Stimulated activated CD4-positive, alpha-beta T cell treated with anti-CD3 and anti-CD28 coated beads, Interleukin-4, amount 100 ng/mL, for 1 hour (primary cell): ENCODE measurements around the gene IL1RN.

Experiments
- DNase-seq: peaks from one replicate; pipeline ENCODE4 v3.0.0-alpha.2; 2020

IL1RN gene

DNA sequence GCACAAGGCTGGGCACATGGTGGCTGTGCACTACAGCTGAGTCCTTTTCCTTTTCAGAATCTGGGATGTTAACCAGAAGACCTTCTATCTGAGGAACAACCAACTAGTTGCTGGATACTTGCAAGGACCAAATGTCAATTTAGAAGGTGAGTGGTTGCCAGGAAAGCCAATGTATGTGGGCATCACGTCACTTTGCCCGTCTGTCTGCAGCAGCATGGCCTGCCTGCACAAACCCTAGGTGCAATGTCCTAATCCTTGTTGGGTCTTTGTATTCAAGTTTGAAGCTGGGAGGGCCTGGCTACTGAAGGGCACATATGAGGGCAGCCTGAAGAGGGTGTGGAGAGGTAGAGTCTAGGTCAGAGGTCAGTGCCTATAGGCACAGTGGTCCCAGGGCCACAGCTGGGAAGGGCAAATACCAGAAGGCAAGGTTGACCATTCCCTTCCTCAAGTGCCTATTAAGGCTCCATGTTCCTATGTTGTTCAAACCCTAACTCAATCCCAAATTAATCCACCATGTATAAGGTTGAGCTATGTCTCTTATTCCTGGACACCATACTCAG lies 2.2 kb downstream of the IL1RN start:
- no peak for DNase-seq

DNA sequence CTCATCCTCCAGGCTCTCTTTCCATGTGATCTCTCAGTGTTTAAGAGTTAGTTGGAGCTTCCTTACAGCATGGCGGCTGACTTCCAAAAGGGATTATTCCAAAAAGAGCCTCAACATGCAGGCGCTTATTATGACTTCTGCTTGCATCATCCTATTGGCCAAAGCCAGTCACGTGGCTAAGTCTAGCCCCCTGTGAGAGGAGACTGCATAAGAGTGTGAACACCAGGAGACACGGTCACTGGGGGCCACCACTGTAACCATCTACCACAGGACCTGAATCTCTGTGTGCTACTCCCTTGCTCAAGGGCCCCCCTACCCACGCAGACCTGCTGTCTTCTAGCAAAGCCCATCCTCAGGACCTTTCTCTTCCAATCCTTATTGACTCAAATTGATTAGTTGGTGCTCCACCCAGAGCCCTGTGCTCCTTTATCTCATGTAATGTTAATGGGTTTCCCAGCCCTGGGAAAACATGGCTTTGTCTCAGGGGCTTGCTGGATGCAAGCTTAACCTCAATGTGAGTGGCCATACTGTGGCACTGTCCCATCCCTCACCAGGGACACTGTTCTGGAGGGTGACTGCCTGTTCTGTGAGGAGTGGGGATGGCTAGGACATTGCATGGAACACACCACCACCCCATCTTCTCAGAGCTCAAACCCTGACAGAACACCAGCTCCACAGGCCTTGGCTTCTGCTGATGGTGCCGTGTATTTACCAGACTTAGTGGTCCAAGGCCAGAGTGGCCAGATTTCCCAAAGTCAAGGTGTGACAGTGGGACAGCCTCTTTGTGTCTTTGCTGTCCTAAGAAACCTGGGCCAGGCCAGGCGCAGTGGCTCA lies 4.2 kb downstream of the IL1RN start:
- no peak for DNase-seq

DNA sequence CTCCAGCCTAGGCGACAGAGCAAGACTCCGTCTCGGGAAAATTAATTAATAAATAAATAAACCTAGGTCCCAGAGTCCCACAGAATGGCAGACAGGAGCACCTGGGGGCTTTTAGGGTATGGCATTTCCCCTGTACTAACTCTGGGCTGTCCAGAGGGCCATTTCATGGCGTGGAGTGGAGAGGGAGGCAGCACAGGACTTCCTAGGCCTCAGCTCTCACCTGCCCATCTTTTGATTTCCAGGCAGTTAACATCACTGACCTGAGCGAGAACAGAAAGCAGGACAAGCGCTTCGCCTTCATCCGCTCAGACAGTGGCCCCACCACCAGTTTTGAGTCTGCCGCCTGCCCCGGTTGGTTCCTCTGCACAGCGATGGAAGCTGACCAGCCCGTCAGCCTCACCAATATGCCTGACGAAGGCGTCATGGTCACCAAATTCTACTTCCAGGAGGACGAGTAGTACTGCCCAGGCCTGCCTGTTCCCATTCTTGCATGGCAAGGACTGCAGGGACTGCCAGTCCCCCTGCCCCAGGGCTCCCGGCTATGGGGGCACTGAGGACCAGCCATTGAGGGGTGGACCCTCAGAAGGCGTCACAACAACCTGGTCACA lies 5.1 kb downstream of the IL1RN start:
- no peak for DNase-seq

DNA sequence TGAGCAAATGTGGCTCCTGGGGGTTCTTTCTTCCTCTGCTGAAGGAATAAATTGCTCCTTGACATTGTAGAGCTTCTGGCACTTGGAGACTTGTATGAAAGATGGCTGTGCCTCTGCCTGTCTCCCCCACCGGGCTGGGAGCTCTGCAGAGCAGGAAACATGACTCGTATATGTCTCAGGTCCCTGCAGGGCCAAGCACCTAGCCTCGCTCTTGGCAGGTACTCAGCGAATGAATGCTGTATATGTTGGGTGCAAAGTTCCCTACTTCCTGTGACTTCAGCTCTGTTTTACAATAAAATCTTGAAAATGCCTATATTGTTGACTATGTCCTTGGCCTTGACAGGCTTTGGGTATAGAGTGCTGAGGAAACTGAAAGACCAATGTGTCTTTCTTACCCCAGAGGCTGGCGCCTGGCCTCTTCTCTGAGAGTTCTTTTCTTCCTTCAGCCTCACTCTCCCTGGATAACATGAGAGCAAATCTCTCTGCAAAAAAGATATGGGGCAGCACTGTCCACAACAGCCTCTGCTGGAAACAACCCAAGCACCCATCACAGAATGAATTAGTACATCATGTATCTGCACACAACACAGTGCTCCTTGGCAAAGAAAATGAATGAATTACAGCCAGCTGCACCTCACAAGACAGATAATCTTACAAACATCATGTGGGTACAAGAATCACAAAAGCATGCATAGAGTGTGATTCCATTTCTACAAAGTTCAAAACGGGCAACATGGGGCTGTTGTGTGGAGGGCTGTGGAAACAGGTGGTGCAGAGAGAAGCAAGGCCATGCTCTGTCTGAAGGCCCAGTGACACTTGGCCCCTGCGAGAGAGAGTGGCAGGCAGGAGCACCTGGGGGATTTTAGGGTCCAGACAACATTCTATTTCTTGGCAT lies 6.6 kb downstream of the IL1RN start:
- DNase-seq = no peak

DNA sequence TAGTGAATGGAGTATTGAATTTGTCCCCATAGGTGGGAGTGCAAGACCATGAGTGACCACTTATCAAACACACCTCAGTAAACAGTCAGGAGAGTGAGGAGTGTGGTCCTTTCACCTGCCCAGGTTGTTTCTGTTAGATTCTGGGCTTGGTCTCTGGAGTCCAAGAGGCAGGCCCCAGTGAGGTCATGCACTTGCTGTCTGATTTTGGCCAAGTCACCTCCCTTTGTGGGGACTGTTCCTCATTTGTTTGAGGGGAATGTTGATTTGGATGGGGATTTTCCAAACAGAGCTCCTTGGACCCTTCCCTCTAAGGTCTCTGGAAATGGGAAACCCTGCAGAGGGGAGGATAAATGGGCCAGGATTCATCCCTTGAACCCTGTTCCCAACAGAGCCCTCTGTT lies 7.3 kb downstream of the IL1RN start:
- DNase-seq = no peak

DNA sequence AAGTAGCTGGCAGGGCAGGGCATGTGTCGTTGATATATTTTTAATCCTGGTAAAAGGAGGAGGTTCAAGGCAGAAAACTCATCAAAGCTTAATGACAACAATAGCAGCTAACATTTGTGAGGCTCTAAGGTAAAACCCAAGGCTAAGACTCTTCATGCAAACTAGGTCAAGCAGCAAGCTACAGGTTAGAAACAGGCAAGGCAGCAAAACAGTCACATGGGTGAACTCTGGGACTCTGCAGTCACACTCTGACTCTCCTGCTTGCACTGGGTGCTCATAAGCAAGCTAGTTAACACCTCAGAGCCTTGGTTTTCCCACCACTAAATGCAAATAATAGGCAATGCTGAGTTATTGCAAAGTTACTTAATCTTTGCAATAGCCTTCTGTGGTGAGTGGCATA lies 7.9 kb downstream of the IL1RN start:
- no peak for DNase-seq

DNA sequence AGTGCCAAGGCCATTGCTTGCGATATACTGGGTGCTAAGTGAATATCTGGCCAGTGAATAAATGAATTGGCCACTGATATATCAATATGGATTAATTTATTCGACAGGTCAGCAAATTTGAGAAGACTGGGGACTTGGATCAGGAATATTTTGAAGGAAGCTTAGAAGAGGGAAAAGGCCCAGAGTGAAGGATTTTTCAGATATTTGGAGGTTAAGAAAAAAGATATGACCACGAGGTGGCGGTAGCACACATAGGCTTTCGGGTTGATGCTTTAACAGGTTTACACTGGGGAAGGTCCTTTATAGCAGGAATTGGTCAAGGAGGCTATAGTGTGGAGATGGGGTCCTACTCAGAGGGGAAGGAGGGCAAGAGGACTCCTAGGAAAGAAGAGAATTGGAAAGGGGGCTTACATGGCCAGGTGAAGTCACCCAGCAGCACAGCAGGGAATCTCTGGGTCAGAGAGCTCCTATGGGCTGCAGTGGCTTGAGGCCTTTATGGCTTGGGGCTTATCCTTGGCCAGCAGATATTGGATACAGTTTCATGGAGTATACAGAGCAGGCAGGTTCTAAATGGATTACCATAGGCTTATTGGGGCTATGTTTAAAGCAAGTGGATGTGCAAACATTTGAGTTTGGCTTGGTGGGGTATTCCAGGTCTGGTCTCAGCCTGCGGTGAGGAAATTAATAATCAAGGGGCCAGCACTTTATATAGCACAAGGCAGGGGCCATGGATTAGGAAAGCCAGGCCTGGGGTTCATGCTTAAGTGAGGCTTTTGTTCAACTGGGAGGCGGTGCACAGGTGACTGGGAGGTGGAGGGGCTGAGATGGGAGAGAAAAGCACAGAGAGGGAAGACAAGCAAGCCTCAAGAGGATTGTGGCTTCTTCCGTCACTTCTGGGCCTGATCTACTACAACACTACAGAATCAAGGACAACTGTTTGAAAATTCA lies 9.7 kb downstream of the IL1RN start:
- DNase-seq = peak; percentile 15

DNA sequence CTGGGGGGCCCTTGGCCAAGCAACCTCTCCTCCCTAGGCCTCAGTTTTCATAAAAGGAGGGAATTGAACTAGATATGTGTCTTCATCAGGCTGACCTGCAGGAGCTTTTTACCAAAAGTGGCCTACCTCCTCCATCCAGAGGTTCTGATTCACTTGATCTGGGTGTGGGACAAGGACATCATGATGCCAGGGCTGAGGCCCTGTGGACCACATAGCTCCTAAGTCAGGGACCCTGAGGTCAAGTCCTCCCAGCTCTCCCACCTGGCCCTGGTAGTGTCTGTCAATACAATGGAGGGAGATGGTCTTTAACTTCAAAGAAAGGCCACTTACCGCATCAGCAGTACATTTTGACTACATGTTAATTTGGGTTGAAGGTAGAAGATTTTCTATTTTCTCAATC lies 10.4 kb downstream of the IL1RN start:
- DNase-seq = no peak

DNA sequence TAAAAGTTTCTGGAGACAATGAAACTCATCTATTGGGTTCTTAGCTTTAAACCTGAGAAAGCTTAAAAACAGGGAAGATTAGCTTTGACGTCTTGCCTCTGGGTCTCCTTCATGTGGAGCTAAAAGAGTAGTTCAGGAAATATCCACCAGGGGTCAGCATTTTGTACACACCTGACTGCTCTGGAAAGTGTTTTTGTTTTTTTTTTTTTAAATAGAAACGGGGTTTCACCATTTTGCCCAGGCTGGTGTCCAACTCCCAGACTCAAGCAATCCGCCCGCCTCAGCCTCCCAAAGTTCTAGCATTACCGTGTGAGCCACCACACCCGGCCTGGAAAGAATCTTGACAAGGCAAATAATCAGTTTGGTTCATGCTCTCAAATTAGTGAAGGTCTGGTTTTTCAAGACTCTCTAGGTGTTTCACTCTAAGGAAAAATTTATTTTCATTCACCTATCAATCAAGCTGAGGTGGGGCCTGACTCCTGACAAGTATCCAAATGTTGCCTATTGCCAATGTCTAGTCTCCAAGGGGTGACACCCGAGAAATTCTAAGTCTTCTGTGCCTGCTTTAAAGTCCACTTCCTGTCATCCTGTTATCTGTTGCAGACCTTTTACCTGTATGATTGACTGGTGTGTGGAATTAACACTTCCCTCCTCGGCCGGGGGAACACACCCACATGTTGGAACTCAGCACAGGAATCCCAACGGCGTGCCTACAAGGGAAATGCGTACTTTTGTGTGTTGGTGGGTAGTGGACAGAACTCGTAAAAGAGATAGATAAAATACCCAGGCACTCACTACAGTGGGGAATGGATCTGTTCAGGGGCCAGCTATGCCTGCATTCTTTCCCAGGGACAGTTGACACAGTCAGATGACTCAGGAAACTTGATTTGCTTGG lies 11.3 kb downstream of the IL1RN start:
- no peak for DNase-seq

DNA sequence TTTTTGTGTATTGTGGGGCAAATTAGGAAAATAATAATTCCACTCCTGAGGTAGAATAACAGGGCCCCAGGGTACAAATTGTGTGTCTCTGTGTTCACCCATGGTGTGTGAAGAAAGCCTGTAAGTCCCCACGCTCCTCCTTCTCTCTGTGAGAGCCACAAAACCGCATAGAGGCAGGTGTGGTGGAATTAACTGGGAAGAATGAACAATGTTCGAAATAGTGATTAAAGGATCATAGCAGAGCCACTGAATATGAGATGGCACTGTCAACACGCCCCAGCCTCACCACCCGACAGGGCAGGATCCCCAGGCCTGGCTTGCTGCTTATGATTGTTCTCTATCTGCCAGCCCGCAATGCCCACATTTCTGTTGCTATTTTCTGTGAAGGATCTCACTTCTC lies 14.1 kb downstream of the IL1RN start:
- DNase-seq = no peak

DNA sequence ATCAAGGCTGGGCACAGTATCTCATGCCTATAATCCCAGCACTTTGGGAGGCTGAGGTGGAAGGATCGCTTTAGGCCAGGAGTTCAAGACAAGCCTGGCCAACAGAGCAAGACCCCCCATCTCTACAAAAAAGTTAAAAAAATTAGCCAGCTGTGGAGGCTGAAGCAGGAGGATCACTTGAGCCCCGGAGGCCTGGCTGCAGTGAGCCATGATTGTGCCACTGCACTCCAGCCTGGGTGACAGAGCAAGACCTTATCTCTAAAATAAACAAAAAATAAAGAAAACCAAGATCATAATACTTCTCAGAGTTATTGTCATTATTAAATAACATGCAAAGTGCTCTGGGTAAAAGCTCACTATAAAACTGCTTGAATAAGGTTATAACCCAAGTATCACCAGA lies 14.9 kb downstream of the IL1RN start:
- no peak for DNase-seq

DNA sequence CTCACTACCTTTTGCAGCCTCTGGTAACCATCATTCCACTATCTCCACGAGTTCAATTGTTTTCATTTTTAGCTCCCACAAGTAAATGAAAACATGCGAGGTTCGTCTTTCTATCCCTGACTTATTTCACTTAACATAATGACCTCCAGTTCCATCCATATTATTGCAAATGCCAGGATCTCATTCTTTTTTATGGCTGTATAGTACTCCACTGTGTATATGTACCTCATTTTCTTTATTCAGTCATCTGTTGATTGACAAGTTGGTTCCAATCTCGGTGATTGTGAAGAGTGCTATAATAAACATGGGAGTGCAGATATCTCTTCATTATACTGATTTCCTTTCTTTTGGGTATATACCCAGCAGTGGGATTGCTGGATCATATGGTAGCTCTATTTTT lies 16.9 kb downstream of the IL1RN start:
- DNase-seq = no peak

DNA sequence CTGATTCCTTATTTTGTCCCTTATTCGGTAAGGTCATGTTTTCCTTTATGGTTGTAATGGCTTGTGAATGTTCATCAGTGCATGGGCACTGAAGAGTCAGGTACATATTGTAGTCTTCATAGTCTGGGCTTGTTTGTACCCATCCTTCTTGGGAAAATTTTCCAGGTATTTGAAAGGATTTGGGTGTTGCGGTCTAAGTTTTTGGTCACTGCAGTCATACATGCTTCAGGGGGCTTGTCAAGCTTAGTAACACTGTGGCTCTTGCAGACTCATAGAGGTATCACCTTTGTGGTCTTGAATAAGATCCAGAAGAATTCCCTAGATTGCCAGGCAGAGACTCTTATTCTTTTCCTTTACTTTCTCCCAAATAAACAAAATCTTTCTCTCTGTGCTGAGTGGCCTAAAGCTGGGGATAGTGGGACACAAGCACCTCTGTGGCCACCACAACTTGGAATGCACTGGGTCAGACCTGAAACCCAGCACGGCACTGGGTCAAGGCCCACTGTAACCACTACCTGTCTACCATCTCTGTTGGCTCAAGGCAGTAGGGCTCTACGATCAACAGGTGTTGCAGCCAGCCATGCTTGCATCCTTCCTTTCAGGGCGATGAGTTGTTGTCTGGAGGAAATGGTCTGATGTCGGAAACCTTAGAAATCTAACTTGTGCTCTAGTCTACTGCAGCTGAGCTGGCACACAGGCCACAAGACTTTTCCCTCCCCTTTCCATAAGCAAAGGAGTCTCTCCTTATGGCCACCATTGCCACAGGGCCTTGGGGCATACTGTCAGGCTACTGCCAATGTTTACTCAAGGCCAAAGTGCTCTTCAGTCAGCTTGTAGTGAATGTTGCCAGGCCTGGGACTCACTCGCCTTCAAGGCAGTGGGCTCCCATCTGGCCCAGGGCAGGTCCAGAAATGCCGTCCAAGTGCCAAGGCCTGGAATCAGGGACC lies 21.5 kb downstream of the IL1RN start:
- DNase-seq = no peak

DNA sequence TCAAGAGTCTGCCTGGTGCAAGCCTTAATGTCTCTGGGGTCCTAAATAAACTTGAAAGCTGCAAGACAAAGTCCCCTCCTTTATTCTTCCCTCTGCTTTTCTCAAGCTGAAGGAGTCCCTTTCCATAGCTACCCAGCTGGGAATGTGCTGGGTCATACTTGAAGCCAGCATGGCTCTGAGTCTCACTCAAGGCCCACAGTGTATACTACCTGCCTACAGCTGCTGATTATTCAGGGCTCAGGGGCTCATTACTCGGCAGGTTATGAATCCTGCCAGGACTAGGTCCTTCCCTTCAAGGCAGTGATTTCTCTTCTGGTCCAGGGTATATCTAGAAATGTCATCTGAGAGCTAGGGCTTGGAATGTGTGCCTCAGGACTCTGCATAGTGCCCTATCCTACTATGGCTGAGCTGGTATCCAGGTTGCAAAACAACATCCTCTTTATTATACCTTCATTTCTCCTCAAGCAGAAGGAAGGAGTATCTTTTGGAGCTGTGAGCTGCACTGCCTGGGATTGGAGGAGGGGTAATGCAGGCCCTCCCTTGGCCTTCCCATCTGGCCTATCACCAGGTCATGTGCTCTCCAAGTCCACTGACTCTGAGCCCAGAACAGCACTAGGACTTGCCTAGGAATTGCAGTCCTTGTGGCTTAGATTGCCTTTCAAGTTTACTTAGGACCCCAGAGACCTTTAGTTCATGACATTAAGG lies 22.3 kb downstream of the IL1RN start:
- DNase-seq = no peak

DNA sequence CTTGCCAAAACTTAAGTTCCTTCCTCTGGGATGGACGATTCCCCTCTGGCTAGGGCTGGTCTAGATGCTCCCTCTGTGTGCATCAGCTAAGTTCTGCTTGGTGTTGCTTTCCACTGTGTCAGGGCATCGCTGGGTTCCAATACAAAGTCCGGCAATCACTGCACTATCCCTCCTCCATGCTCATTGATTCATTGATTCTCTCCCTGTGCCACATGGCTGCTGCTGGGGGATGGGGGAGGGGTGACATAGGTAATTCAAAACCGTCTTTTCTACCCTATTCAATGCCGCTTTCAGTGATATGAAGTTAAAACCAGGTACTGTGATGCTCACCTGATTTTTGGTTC lies 22.8 kb downstream of the IL1RN start:
- no peak for DNase-seq

DNA sequence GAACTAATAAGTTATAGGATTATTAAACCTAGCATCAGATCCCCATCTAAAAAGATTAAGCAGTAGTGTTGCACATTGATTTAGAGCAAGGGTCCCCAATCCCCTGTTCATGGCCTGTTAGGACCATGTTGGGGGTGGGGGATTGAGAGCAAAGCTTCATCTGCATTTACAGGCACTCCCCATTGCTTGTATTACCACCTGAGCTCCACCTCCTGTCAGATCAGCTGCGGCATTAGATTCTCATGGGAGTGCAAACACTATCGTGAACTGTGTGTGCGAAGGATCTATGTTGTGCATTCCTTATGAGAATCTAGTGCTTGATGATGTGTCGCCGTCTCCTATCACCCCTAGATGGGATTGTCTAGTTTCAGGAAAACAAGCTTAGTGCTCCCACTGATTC lies 27.9 kb downstream of the IL1RN start:
- DNase-seq = no peak

DNA sequence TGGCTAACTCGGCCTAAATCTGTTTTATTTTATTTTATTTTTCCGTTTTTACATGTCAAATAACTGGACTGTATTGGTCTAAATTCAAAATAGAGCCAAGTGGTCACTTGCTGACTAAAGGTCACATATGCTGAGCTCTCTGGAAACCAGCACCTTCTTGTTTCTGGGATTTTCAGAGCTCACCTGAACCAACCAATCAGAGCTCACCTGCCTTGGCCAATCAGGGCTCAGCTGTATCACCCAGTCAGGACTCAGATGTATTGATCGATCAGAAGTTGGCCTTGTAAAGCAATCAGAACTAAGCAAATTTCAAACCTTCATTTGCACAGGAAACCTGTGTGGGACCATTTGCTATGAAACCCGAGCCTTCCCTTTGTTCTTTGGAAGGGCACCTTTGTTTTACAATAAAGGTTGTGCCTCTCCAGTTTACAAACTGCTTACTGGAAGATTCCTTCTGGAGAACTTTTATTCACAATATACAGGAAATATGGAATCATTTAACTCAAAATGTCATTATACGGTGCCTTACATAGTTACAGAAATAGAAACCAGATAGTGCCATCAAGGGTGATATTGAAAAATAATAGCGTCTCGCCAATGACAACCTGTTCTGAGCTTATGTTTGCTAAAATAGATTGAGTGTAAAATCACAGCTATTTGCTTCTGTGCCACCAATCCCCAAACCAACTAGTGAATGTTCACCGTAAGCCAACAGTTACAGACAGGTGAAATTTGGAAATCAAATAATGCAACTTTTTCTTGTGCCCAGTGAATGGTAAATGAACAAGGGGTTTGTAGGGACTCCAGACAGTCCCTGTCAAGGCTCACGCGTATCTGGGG lies 29.1 kb downstream of the IL1RN start:
- DNase-seq = no peak

DNA sequence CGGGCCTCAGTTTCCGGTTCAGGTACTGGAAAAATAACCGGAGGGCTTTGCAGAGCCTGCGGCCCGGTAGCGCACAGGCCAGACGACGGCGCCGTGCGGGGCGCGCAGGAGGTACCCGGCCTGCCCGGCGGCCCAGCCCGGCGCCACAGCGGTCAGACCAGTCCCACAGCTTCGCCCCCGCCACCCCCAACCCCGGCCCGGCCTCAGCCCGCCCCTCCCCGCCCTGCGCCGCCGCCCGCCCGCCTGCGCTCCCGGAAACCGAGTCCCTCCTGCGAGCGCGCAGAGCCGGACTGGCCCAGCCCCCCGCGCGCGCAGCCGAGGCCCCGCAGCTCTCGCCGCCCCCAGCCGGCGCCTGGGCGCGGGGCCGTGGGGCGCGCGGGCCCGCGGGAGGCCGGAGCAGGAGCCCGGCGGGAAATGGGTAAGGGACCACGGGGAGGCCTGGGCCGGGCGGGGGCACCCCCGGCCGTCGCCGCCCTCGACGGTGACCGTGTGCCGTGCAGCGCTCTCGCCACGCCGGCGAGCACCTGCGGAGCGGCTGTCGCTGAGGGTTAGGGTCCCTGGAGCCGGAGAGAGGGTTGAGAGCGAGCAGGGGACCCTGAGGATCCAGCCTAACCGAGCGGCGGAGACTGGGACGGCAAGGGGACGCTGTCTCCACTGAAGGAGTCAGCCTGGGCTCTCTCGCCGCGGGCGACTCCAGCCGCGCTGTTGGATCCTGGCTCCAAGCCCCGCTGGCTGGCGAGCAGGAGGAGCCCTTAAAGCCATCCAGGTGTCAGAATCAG lies 29.9 kb downstream of the IL1RN start:
- DNase-seq = peak; percentile 58
